VCaP (cell line): ENCODE results near the gene DENND1C.

ENCODE experiments used
- H3K27ac ChIP-seq: fragments of 450-650 bp; 2 replicates; pipeline ENCODE4 v1.5.1; 2017
- CTCF ChIP-seq: fragments of 450-650 bp; conservative IDR thresholded peaks from 2 replicates; pipeline ENCODE4 v1.5.1; 2017; ENCODE audit warnings: mild to moderate bottlenecking, moderate library complexity

DENND1C gene

GRCh38 chr19:6481541-6482342, at the start of gene DENND1C:
Gene DENND1C, minus strand, starts transcription at chr19:6481787. Its CDS starts 92 bp downstream, at chr19:6481695.
- peak; percentile 39 for TF ChIP-seq CTCF
- no peak within 1 kb of the TSS for H3K27ac ChIP-seq

- peak within 1 kb of the TSS; percentile 47; the same call in 1 of the 2 replicates for H3K27ac ChIP-seq
- TF ChIP-seq CTCF, result no peak
Observed at GRCh38 chr19:6530386-6531162, 49.0 kb upstream of the DENND1C start, which contains the start of gene TNFSF9. Gene TNFSF9, plus strand, starts transcription at chr19:6531026. Its CDS starts 11 bp downstream, at chr19:6531037.

- no peak overlapping the region for H3K27ac ChIP-seq
- TF ChIP-seq CTCF, result no peak
Observed at GRCh38 chr19:6529937-6530385, 48.4 kb upstream of the DENND1C start.

- no peak overlapping the region for H3K27ac ChIP-seq
Observed at GRCh38 chr19:6529351-6529750, 47.8 kb upstream of the DENND1C start.

GRCh38 chr19:6528544-6529121, 47.0 kb upstream of the DENND1C start:
- H3K27ac ChIP-seq, result no peak overlapping the region
- TF ChIP-seq CTCF, result no peak

More at GRCh38 chr19:6529351-6529750, 47.8 kb upstream of the DENND1C start:
- no peak for TF ChIP-seq CTCF

- no peak overlapping the region for H3K27ac ChIP-seq
- no peak for TF ChIP-seq CTCF
Observed at GRCh38 chr19:6527893-6528543, 46.4 kb upstream of the DENND1C start.
